Liver (tissue), 3 donors: Measurements from ENCODE around the gene SLC38A10.
"Not testable (repeated sequence)": the region's sequence is repeated elsewhere in the genome, so short reads cannot be mapped to it uniquely, and the experiment has no call there.

Source experiments
- ATF3 ChIP-seq: IDR thresholded peaks from 2 replicates; pipeline ENCODE4 v1.6.1; 2016; ENCODE audit warnings: antibody characterized with exemption
- CTCF ChIP-seq: fragments of 150-350 bp; IDR thresholded peaks from 2 replicates; pipeline ENCODE4 v1.5.1; 2017; ENCODE audit warnings: improper control_type of control experiment, low read depth, low read length; ENCODE audit not compliant: missing input control
- EGR1 ChIP-seq, 2 donors: IDR thresholded peaks; 2 replicates each; pipeline ENCODE4 v1.6.1; 2016 to 2018; ENCODE audit warnings: antibody characterized with exemption in 2 of 2, low read depth in 2 of 2
- JUND ChIP-seq, 2 donors: IDR thresholded peaks; 2 replicates each; pipeline ENCODE4 v1.6.1; 2016; ENCODE audit warnings: antibody characterized with exemption in 2 of 2
- NR2F2 ChIP-seq: IDR thresholded peaks from 2 replicates; pipeline ENCODE4 v1.6.1; 2016; ENCODE audit warnings: antibody characterized with exemption
- RXRA ChIP-seq, 2 donors: IDR thresholded peaks; 2 replicates each; pipeline ENCODE4 v1.6.1; 2017 to 2018; ENCODE audit warnings: antibody characterized with exemption in 2 of 2, mild to moderate bottlenecking in 1 of 2
- YY1 ChIP-seq: IDR thresholded peaks from 2 replicates; pipeline ENCODE4 v1.6.1; 2016; ENCODE audit warnings: antibody characterized with exemption, mild to moderate bottlenecking
- TF ChIP-seq, protein P1 (sequence below): IDR thresholded peaks from 2 replicates; pipeline ENCODE4 v1.6.1; 2016; ENCODE audit warnings: antibody characterized with exemption
- donor health status: healthy.
- donor health status: healthy.

GRCh38 chr17:81308784-81309139 is 13.7 kb upstream of the SLC38A10 start:
- TF ChIP-seq CTCF; ATF3; EGR1 (IDR thresholded peaks at IDR 0.05; ENCODE audit: low read depth in 2 of 2); NR2F2; JUND (IDR thresholded peaks at IDR 0.05); RXRA (IDR thresholded peaks at IDR 0.05); YY1: not testable (repeated sequence)
- TF ChIP-seq, protein P1, sequence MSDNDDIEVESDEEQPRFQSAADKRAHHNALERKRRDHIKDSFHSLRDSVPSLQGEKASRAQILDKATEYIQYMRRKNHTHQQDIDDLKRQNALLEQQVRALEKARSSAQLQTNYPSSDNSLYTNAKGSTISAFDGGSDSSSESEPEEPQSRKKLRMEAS = not testable (repeated sequence)
